Measurements from ENCODE around the gene DIP2C.
"Not testable (repeated sequence)": the region's sequence is repeated elsewhere in the genome, so short reads cannot be mapped to it uniquely, and the experiment has no call there.

Gene DIP2C
- total RNA-seq = 2.5 to 11.6 (median 4.8) reads per million in 17 experiments

- DNase-seq = peak in 2 of 4 experiments; percentile 6 to 55
Measured at GRCh38 chr10:689452-690371, at the start of gene DIP2C. TSS of gene DIP2C (minus strand) at chr10:689668. CDS start at chr10:689578, 90 bp downstream.

DNA sequence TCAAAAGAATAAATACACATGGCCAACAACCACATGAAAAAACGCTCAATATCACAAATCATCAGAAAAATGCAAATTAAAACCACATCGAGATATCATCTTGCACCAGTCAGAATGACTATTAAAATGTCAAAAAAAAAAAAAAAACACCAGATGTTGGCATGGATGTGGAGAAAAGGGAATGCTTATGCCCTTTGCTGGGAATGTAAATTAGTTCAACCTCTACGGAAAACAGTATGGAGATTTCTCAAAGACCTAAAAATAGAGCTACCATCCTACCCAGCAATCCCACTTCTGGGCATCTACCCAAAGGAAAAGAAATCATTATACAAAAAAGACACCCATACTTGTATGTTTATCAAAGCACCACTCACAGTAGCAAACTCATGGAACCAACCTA, 45.0 kb upstream of the DIP2C start:
- no peak for DNase-seq

- no peak for DNase-seq
Measured at GRCh38 chr10:733086-733485, 43.6 kb upstream of the DIP2C start.

DNA sequence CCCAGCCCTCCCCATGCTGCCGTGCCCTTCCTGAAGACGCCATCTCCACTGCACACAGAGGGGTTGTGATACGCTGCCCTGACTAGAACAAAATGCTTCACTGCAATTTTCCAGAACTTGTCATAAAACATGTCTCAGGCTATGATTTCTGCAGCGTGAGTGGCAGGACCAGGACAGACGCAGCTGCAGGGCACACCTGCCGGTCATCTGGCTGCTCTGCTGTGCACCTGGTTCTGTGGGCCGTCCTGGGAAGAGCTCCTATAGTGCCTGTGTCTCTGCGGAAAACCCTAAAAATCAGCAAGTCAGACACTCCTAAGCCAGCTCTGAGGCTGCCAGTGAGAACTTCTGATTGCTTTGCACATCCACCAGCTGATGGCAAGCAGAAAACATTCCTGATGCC, 39.7 kb upstream of the DIP2C start:
- DNase-seq = no peak

DNA sequence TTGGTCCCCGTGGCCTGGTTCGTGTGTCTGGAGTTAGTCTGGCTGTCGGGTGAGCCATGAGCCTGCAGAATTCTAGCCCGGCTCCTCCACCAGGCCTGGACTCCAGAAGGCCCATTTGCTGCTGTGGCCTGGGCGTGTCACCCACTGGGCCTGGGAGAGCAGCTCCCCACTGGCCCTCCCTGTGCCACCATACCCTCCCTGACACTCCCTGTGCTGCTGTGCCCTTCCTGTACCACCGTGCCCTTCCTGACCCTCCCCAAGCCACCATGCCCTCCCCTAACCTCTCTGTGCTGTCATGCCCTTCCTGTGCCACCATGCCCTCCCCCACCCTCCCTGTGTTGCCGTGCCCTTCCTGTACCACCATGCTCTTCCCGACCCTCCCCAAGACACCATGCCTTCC, 39.1 kb upstream of the DIP2C start:
- no peak for DNase-seq

- DNase-seq = no peak
Measured at GRCh38 chr10:727162-727790, 37.8 kb upstream of the DIP2C start.

- DNase-seq = no peak
Measured at GRCh38 chr10:725786-726185, 36.3 kb upstream of the DIP2C start.

DNA sequence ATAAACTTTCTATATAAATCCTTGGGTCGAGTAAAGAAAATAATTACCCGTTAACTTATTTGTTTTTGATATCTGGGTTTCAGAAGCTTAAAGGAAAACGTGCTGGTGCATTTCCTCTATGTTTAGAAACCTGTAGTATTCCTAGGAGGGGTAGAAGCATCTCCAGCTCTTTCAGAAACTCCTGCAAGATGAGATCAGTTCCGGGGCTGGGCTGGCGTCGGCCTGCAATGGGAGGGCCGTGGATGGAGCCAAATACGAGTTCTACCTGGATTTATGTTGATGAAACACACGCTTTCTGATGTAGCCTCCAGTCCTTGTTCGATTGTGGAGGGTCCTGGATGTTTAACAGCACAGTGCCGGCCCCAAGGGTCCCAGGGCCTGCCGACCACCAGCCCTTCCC, 35.8 kb upstream of the DIP2C start:
- no peak for DNase-seq

DNA sequence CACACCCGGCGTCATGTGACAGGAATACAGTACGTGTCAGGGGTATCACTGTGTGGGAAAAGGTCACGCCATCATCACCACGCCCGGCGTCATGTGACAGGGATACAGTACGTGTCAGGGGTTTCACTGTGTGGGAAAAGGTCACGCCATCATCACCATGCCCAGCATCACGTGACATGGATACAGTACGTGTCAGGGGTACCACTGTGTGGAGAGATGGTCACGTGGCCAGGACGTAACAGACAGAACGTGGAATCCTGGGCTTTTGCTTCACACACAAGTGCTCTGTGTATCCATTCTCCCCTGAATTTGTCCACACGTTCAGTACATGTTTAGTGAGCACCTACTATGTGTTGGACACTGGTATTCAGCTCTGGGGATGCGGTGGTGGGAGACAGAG, 34.5 kb upstream of the DIP2C start:
- no peak for DNase-seq

- DNase-seq = no peak
Measured at GRCh38 chr10:722281-723060, 33.0 kb upstream of the DIP2C start.

DNA sequence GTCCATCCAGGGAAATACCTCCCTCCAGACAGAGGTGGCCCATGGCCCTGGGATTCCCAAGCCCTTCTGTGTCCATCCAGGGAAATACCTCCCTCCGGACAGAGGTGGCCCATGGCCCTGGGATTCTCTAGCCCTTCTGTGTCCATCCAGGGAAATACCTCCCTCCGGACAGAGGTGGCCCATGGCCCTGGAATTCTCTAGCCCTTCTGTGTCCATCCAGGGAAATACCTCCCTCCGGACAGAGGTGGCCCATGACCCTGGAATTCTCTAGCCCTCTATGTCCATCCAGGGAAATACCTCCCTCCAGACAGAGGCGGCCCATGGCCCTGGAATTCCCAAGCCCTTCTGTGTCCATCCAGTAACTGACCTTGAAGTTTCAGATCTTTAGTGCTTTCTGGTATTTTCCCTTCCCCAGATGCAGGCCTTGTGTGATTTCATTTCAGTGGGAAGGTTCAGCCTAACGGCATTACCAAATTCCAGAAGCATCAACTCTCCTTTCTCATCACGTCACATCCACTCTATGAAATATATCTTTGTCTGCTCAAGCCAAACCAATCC, 28.8 kb upstream of the DIP2C start:
- DNase-seq = no peak

DNA sequence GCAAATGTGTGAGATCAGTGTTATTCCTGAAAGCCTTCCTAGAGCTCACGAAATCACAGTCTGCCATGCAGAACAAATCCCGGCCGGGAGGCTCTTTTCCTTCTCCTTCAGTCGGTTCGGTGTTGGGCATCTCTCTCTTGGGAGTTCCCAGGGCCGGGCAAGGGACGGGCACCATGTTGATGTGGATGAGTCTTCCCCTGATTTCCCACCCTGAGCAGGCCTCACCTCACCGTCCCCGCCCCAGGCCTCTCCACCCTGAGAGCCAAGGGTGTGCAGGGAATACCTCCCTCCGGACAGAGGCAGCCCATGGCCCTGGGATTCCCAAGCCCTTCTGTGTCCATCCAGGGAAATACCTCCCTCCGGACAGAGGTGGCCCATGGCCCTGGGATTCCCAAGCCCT, 28.0 kb upstream of the DIP2C start:
- no peak for DNase-seq

GRCh38 chr10:716821-717220, 27.4 kb upstream of the DIP2C start:
- DNase-seq = peak in 1 of 4 experiments; percentile 1

- no peak for DNase-seq
Measured at GRCh38 chr10:714214-714613, 24.7 kb upstream of the DIP2C start.

GRCh38 chr10:712575-712974, 23.1 kb upstream of the DIP2C start:
- no peak for DNase-seq

DNA sequence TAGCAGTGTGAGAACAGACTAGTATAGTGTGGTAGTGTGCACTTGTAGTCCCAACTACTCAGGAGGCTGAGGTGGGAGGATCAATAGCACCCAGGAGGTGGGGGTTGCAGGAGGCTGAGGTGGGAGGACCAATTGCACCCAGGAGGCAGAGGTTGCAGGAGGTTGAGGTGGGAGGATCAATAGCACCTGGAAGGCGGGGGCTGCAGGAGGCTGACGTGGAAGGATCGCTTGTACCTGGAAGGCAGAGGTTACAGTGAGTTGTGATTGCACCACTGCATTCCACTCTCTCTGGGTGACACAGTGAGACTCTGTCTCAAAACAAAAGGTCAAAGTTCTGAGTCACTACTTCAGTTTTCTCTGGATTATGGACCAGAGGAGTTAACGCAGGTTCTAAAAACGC, 22.6 kb upstream of the DIP2C start:
- no peak for DNase-seq

DNA sequence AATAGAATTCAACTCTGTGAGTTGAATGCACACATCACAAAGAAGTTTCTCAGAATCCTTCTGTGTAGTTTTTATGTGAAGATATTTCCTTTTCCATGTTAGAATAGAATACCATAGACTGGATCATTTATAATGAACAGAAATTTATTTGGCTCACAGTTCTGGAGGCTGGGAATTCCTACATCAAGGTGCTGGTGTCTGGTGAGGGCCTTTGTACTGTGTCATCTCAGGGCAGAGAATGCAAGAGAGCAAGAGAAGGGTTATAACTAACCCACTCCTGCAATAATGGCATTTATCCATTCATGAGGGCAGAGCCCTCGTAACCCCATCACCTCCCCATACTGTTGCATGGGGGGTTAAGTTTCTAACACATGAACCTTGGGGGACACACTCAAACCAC, 18.4 kb upstream of the DIP2C start:
- DNase-seq = no peak

GRCh38 chr10:707456-707855, 18.0 kb upstream of the DIP2C start:
- DNase-seq = no peak

- no peak for DNase-seq
Measured at GRCh38 chr10:703118-703517, 13.7 kb upstream of the DIP2C start.

DNA sequence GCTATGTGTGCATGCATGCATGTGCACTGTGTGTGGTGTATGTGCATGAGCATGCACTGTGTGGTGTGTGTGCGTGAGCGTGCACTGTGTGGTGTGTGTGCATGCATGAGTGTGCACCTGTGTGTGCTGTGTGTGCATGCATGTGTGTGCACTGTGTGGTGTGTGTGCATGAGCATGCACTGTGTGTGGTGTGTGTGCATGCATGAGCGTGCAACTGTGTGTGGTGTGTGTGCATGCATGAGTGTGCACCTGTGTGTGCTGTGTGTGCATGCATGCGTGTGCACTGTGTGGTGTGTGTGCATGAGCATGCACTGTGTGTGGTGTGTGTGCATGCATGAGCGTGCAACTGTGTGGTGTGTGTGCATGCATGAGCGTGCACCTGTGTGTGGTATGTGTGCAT, 10.7 kb upstream of the DIP2C start:
- not testable (repeated sequence) for DNase-seq

GRCh38 chr10:697097-697875, 7.8 kb upstream of the DIP2C start:
- no peak for DNase-seq

DNA sequence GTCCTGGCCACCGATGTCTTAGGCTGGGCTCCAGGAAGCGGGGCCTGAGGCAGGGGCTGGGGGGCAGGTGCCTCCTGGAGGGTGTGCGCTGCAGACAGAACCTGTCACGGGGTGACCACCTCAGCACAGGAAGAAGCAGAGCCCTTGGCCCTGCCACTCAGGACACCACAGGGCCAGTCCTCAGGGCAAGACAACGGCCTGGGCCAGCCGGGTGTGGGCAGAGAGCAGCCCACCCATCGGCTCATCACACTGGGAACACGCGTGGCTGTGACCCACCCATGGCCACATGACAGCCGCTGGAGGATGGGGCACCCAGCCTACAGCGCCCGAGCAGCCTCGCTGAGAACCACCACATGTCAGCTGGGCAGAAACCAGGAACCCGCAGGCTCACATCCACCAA, 5.9 kb upstream of the DIP2C start:
- DNase-seq = no peak

Data from suppressor macrophage (primary cell).